Measurements from ENCODE around the gene CLOCK. TPM values are rescaled to one million over a fixed set of nuclear protein-coding genes. Genes with fewer than 3 reads are reported as not detected.

The CLOCK gene
- total RNA-seq, 2 experiments from 2014 or later: 8.2 to 8.8 TPM

DNA sequence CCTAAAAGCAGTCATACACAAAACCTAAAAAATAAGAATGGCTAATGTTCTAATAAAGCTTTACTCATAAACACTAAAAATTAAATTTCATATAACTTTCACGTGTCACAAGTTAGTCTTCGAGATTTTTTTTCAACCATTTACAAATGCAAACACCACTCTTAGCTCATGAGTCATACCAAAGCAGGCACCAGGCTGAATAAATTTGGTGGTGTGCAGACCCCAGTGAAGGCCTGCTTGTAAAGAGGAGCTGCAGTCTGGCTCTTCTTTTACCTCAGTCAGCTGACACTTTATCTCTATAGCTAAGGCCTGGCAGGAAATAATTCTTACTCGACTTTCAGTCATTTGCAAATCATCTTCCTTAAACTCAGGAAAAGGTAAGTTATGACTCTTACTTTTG is 37.4 kb downstream of the CLOCK start:
- CTCF ChIA-PET: interaction anchor here (1.0 kb wide), 1 partner anchor 45 kb away, joined by 3 read pairs; no protein-coding TSS in a partner anchor
- POLR2A ChIA-PET: no interaction called here

DNA sequence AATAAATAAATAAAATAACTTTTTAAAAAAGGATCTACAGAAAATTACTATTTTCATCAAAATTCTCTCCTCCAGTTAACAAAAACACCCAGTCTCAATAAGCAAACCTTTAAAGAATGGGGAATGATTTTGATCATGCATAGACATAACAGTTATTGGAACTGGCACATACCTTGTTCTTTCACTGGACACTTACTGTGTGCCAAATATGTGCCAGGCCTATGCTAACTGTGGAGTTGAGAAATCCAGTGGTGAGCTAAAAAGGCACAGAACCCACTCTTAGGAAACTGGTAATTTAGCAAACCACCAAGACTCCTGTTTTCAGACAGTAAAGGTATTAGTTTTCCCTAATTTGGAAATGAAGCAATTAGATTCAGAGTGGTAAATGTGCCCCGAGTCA is 39.1 kb downstream of the CLOCK start:
- Mint-ChIP-seq H3K9me3 (peaks cover 4% of the 10 kb centered on the region), H3K27me3 (no peaks in the 10 kb centered on the region), H3K4me3 (no peak overlapping the region), H3K27ac (no peak overlapping the region), H3K4me1 (ENCODE audit: low read depth) (peaks cover 25% of the 10 kb centered on the region), H3K36me3 (ENCODE audit: low read depth) (peaks cover 13% of the 10 kb centered on the region)
- ChIA-PET CTCF (interaction anchor here (0.6 kb wide), 1 partner anchor 1073 kb away, joined by 4 read pairs; no protein-coding TSS in a partner anchor), POLR2A (interaction anchor here (0.9 kb wide), 1 partner anchor 22 kb away, joined by 3 read pairs; no protein-coding TSS in a partner anchor)
- intact Hi-C loops (cut with micrococcal nuclease): no loop called here
- DNase-seq: no peak
- no peak for ATAC-seq
- TF ChIP-seq, protein P1, sequence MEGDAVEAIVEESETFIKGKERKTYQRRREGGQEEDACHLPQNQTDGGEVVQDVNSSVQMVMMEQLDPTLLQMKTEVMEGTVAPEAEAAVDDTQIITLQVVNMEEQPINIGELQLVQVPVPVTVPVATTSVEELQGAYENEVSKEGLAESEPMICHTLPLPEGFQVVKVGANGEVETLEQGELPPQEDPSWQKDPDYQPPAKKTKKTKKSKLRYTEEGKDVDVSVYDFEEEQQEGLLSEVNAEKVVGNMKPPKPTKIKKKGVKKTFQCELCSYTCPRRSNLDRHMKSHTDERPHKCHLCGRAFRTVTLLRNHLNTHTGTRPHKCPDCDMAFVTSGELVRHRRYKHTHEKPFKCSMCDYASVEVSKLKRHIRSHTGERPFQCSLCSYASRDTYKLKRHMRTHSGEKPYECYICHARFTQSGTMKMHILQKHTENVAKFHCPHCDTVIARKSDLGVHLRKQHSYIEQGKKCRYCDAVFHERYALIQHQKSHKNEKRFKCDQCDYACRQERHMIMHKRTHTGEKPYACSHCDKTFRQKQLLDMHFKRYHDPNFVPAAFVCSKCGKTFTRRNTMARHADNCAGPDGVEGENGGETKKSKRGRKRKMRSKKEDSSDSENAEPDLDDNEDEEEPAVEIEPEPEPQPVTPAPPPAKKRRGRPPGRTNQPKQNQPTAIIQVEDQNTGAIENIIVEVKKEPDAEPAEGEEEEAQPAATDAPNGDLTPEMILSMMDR (IDR thresholded peaks at IDR 0.05): no peak

More for the DNA sequence above, 37.4 kb downstream of the CLOCK start:
- H3K4me3 Mint-ChIP-seq: no peak overlapping the region
- H3K27me3 Mint-ChIP-seq: no peaks in the 10 kb centered on the region
- ATAC-seq (no peak), DNase-seq (no peak)
- no peak overlapping the region for H3K27ac Mint-ChIP-seq
- H3K4me1 Mint-ChIP-seq (ENCODE audit: low read depth): peaks cover 19% of the 10 kb centered on the region
- peaks cover 6% of the 10 kb centered on the region for H3K36me3 Mint-ChIP-seq (ENCODE audit: low read depth)
- intact Hi-C loops (cut with micrococcal nuclease): no loop called here
- peaks cover 5% of the 10 kb centered on the region for H3K9me3 Mint-ChIP-seq
- TF ChIP-seq, protein P1 (IDR thresholded peaks at IDR 0.05): no peak

DNA sequence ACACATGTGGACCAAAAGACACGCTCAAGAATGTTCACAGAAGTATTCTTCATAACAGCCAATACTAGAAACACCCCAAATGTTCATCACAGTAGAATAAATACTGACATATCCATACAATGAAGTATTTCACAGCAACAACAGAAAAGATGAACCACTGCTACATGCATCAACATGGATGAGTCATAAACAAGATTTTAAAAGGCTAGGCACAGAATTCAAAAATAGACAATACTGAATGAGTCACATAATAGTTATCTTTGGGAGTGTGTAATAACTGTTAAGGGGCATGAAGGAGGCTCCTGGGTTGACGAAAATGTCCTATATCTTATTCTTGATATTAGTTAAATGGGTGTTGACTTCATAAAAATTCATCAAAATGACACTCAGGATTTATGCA is 43.5 kb downstream of the CLOCK start:
- Mint-ChIP-seq H3K4me1 (ENCODE audit: low read depth) (peaks cover 6% of the 10 kb centered on the region), H3K4me3 (no peak overlapping the region), H3K27ac (no peak overlapping the region), H3K9me3 (no peaks in the 10 kb centered on the region), H3K36me3 (ENCODE audit: low read depth) (peaks cover 17% of the 10 kb centered on the region), H3K27me3 (no peaks in the 10 kb centered on the region)
- ATAC-seq: peak; percentile 37
- intact Hi-C loops (cut with micrococcal nuclease): no loop called here
- no peak for DNase-seq
- CTCF ChIA-PET: no interaction called here
- POLR2A ChIA-PET: no interaction called here
- TF ChIP-seq, protein P1 (IDR thresholded peaks at IDR 0.05): no peak

DNA sequence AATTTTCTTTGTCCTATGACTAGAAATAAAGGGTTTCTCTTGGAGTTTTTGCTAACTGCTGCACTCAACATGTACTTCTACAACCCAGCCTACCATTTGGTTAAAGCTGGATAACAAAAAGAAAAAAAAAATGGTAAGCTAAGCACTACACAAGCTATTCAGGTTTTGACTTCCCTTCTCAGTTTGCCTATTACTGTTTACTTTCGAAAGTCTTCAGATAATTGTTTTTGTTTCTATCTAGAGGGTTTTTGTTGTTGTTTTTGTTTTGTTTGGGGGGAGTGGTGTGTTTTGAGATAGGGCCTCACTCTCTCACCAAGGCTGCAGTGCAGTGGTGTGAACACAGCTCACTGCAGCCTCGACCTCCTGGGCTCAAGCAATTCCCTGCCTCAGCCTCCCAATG is 46.6 kb downstream of the CLOCK start:
- Mint-ChIP-seq H3K9me3 (no peaks in the 10 kb centered on the region), H3K27me3 (no peaks in the 10 kb centered on the region), H3K27ac (no peak overlapping the region), H3K36me3 (ENCODE audit: low read depth) (peaks cover 20% of the 10 kb centered on the region), H3K4me1 (ENCODE audit: low read depth) (peaks cover 6% of the 10 kb centered on the region), H3K4me3 (no peak overlapping the region)
- intact Hi-C loops (cut with micrococcal nuclease): no loop called here
- ChIA-PET CTCF (interaction anchor here (0.9 kb wide), 1 partner anchor 11 kb away, joined by 3 read pairs; no protein-coding TSS in a partner anchor), POLR2A (no interaction called here)
- TF ChIP-seq, protein P1 (IDR thresholded peaks at IDR 0.05): no peak
- DNase-seq (no peak), ATAC-seq (no peak)

DNA sequence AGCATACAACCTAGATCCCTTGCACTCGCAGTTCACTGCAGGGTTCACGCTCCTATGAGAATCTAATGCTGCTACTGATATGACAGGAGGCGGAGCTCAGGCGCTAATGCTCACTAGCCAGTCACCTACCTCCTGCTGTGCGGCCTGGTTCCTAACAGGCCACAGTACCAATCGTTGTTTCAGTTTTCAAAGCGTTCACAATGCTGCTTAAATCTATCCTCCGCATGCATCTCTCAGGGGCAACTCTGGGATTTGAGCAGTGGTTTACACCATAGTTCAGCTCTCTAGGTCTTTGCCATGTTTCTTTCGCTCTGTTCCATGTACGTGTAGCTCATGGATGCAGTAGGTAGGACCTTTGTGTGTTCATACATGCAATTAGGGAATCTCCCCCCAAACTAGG is 47.2 kb downstream of the CLOCK start:
- peaks cover 6% of the 10 kb centered on the region for H3K4me1 Mint-ChIP-seq (ENCODE audit: low read depth)
- H3K27me3 Mint-ChIP-seq: no peaks in the 10 kb centered on the region
- H3K9me3 Mint-ChIP-seq: no peaks in the 10 kb centered on the region
- DNase-seq (no peak), ATAC-seq (no peak)
- TF ChIP-seq, protein P1 (IDR thresholded peaks at IDR 0.05): no peak
- H3K4me3 Mint-ChIP-seq: no peak overlapping the region
- ChIA-PET POLR2A (no interaction called here), CTCF (interaction anchor here (0.9 kb wide), 1 partner anchor 11 kb away, joined by 3 read pairs; no protein-coding TSS in a partner anchor)
- intact Hi-C loops (cut with micrococcal nuclease): no loop called here
- no peak overlapping the region for H3K27ac Mint-ChIP-seq
- H3K36me3 Mint-ChIP-seq (ENCODE audit: low read depth): peaks cover 23% of the 10 kb centered on the region

All from activated CD8-positive, alpha-beta T cell treated with anti-CD3 and anti-CD28 coated beads for 36 hours (primary cell).